Prostate gland (tissue), 2 donors: ENCODE data around the gene MPP3. TPM values are rescaled to one million over a fixed set of nuclear protein-coding genes. Genes with fewer than 3 reads are reported as not detected.

Source experiments
- DNase-seq: peaks from one replicate; pipeline ENCODE4 v3.0.0-alpha.2; 2019; ENCODE audit warnings: low spot score
- H3K27ac ChIP-seq, 2 donors: fragments of 200-600 bp; sonication (generic); 2 replicates each; pipeline ENCODE4 v1.5.1; 2017 to 2019
- H3K27me3 ChIP-seq: fragments of 200-600 bp; sonication (generic); replicated peaks from 2 replicates; pipeline ENCODE4 v1.5.1; 2019; ENCODE audit not compliant: insufficient read depth
- H3K36me3 ChIP-seq, 2 donors: fragments of 200-600 bp; sonication (generic); 1 replicate in 1 of 2; 2 replicates in 1 of 2; pipeline versions ENCODE4 v1.5.1 to v1.8.1; 2017 to 2019
- H3K4me1 ChIP-seq: fragments of 200-600 bp; sonication (generic); replicated peaks from 2 replicates; pipeline ENCODE4 v1.5.1; 2019
- H3K4me3 ChIP-seq, 2 donors: fragments of 200-600 bp; sonication (generic); 2 replicates each; pipeline ENCODE4 v1.5.1; 2017 to 2019
- H3K9me3 ChIP-seq: fragments of 200-600 bp; sonication (generic); 2 replicates; pipeline ENCODE4 v1.5.1; 2017
- CTCF ChIP-seq, 4 experiments: fragments of 200-600 bp in 2 of 4; fragments of 450-650 bp in 2 of 4; sonication (generic) in 2 of 4; IDR thresholded peaks; 1 replicate in 3 of 4; 2 replicates in 1 of 4; pipeline ENCODE4 v1.5.1; 2016 to 2019; ENCODE audit warnings: antibody characterized with exemption in 4 of 4, mild to moderate bottlenecking in 2 of 4, moderate library complexity in 2 of 4
- POLR2A ChIP-seq: fragments of 450-650 bp; IDR thresholded peaks from one replicate; pipeline ENCODE4 v1.6.1; 2016; ENCODE audit warnings: antibody characterized with exemption, mild to moderate bottlenecking
- POLR2AphosphoS5 ChIP-seq: sonication (generic); formaldehyde crosslinking; IDR thresholded peaks from one replicate; pipeline ENCODE4 v1.6.1; 2017; ENCODE audit warnings: antibody characterized with exemption
- WGBS: methylation state at CpG from one replicate; pipeline ENCODE4 v1.1.5; 2018; 5-methylcytosine and 5-hydroxymethylcytosine counted together
- intact Hi-C: fragments of 100-400 bp; cut with DNase I; formaldehyde crosslinking; loops from one replicate; pipeline ENCODE4 v1.14.2; 2022
- total RNA-seq, 2 donors: library from RNA; depleted of rRNA; stranded (reverse); fragments of >200 nt; gene quantifications; one replicate each; pipeline ENCODE4 v1.1.0, GENCODE V29; 2016

Gene MPP3
- total RNA-seq, 2 donors from 2014 or later = 4.4 to 16.4 TPM

GRCh38 chr17:43810226-43810715 lies 22.7 kb downstream of the MPP3 start:
- DNase-seq = no peak
- intact Hi-C loops = no loop called here

GRCh38 chr17:43809121-43809520 lies 23.8 kb downstream of the MPP3 start:
- no peak for TF ChIP-seq POLR2AphosphoS5
- TF ChIP-seq CTCF (IDR thresholded peaks at IDR 0.05) = no peak
- TF ChIP-seq POLR2A = no peak
- no peaks in the 10 kb centered on the region for H3K36me3 ChIP-seq
- 96% methylated on average over 5 of the region's 5 CpGs for WGBS

More at GRCh38 chr17:43810226-43810715, 22.7 kb downstream of the MPP3 start:
- Histone ChIP-seq H3K4me1 (no peaks in the 10 kb centered on the region), H3K27ac (no peak overlapping the region), H3K36me3 (no peaks in the 10 kb centered on the region), H3K27me3 (no peaks in the 10 kb centered on the region), H3K9me3 (no peaks in the 10 kb centered on the region), H3K4me3 (no peak overlapping the region)
- WGBS = 79% methylated on average over 4 of the region's 4 CpGs
- TF ChIP-seq POLR2AphosphoS5 (no peak), CTCF (IDR thresholded peaks at IDR 0.05) (no peak), POLR2A (no peak)

GRCh38 chr17:43808076-43808475 lies 24.9 kb downstream of the MPP3 start:
- WGBS = 97% methylated on average over 4 of the region's 4 CpGs

More at GRCh38 chr17:43809121-43809520, 23.8 kb downstream of the MPP3 start:
- Histone ChIP-seq H3K27ac (no peak overlapping the region), H3K9me3 (no peaks in the 10 kb centered on the region), H3K4me1 (no peaks in the 10 kb centered on the region), H3K27me3 (no peaks in the 10 kb centered on the region), H3K4me3 (no peak overlapping the region)
- intact Hi-C loops = no loop called here
- no peak for DNase-seq

DNA sequence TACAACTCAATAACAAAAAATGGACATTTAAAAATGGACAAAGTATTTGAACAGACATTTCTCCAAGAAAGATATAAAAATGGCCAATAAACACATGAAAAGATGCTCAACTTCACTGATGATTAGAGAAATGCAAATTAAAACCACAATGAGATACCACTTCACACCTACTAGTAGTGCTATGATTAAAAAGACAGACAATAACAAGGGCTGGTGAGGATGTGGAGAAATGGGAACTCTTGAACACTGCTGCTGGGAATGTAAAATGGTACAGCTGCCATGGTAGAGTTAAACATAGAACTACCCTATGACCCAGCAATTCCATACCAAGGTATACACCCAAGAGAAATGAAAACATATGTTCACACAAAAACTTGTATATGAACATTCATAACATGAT lies 27.8 kb downstream of the MPP3 start:
- no peak overlapping the region for H3K27ac ChIP-seq
- no peaks in the 10 kb centered on the region for H3K9me3 ChIP-seq
- intact Hi-C loops = no loop called here
- no peak overlapping the region for H3K4me3 ChIP-seq
- TF ChIP-seq POLR2A (no peak), CTCF (IDR thresholded peaks at IDR 0.05) (no peak), POLR2AphosphoS5 (no peak)
- H3K4me1 ChIP-seq = no peaks in the 10 kb centered on the region
- no peaks in the 10 kb centered on the region for H3K36me3 ChIP-seq
- H3K27me3 ChIP-seq = no peaks in the 10 kb centered on the region
- no peak for DNase-seq

More at GRCh38 chr17:43808076-43808475, 24.9 kb downstream of the MPP3 start:
- Histone ChIP-seq H3K36me3 (no peaks in the 10 kb centered on the region), H3K27ac (no peak overlapping the region), H3K4me3 (no peak overlapping the region), H3K27me3 (no peaks in the 10 kb centered on the region), H3K4me1 (no peaks in the 10 kb centered on the region), H3K9me3 (no peaks in the 10 kb centered on the region)
- TF ChIP-seq POLR2A (no peak), POLR2AphosphoS5 (no peak), CTCF (IDR thresholded peaks at IDR 0.05) (no peak)
- no peak for DNase-seq
- intact Hi-C loops = no loop called here

DNA sequence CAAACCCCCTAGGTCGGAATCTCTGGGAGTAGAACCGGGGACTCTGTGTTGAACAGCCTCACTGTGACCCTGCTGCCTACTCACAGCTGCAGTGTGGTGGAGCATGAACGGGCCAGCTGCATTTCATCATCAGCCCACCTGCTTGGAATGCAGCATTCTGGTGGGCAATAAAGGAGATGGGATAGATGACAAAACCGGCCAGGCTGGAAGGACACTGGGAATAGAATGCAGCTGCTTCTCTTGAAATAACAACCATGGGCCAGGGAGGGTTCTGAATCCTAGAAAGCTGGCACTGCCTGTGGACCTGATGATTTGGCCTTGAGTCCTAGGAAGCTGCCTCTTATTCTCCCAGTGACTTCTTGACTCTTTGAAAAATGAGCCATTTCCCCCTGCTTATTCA lies 29.2 kb downstream of the MPP3 start:
- 47% methylated on average over 4 of the region's 4 CpGs for whole genome bisulfite sequencing
- DNase-seq = no peak
- Histone ChIP-seq H3K36me3 (no peaks in the 10 kb centered on the region), H3K4me1 (no peaks in the 10 kb centered on the region), H3K4me3 (no peak overlapping the region), H3K27ac (no peak overlapping the region), H3K9me3 (no peaks in the 10 kb centered on the region), H3K27me3 (no peaks in the 10 kb centered on the region)
- no peak for TF ChIP-seq POLR2AphosphoS5
- no peak for TF ChIP-seq CTCF (IDR thresholded peaks at IDR 0.05)
- TF ChIP-seq POLR2A = no peak
- intact Hi-C loops = no loop called here
